ENCODE results near the gene PGAP3.

Gene PGAP3

DNA sequence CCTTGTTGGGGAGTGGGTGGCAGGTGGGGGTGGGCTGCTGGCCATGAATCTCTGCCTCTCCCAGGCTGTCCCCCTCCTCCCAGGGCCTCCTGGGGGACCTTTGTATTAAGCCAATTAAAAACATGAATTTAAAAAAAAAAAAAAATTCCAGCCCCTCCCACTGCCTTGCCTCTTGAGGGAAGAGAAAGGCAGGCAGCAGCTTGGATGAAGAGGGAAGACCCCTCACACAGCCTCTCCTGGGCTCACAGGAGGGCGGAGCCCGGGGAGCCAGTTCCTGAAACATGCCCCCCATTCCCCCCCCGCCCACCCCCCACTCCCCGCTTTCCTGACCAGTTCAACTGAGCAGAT, 24.5 kb downstream of the PGAP3 start:
- TF ChIP-seq CTCF (conservative IDR thresholded peaks at IDR 0.05; ENCODE audit: low read length), result no peak
- DNase-seq (ENCODE audit: low read depth), result no peak
- no peak overlapping the region for H3K4me3 ChIP-seq (ENCODE audit: low read length)

GRCh38 chr17:39662551-39663339, 25.1 kb downstream of the PGAP3 start:
- no peak overlapping the region for H3K4me3 ChIP-seq (ENCODE audit: low read length)
- no peak for TF ChIP-seq CTCF (conservative IDR thresholded peaks at IDR 0.05; ENCODE audit: low read length)
- no peak for DNase-seq (ENCODE audit: low read depth)

DNA sequence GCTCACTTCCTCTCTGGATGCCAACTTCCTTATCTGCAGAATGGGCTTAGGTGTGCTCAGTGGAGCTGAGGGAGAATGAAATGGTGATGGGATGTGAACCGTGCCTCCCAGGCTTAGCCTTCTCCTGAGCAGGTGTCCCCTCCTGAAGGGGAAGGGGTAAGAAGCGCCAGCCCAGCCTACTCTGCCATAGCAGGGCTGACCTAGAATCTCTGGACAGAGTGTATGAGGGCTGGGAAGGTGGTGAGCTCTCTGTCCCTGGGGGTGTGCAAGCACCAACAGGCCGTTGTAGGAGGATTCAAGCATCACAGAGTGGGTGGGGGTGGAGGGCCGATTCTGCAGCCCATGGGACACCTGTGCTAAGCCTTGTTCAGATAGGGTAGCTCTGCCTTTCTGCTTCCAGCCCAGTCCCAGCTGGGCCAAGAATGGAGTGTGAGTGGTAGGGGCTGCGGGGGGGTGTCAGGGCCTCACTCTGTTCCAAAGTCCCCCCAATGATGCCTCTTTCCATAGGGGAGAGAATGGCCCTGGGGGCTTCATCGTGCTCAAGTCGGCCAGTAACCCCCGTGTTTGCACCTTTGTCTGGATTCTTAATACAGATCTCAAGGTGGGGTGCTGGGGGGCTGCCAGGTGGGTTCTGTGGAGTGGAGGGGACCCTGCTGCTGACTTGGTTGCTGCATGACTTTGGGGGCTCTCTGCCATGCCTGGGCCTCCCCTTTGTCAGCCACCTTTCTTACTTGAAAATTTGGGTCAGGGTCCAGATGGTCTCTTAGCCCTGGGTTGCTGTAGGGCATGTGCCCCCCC, 25.9 kb downstream of the PGAP3 start:
- DNase-seq (ENCODE audit: low read depth), result no peak
- no peak for TF ChIP-seq CTCF (conservative IDR thresholded peaks at IDR 0.05; ENCODE audit: low read length)

GRCh38 chr17:39660397-39661385, 27.2 kb downstream of the PGAP3 start:
- no peak for DNase-seq (ENCODE audit: low read depth)
- no peak overlapping the region for H3K4me3 ChIP-seq (ENCODE audit: low read length)
- no peak for TF ChIP-seq CTCF (conservative IDR thresholded peaks at IDR 0.05; ENCODE audit: low read length)

More for the DNA sequence above, 25.9 kb downstream of the PGAP3 start:
- H3K4me3 ChIP-seq (ENCODE audit: low read length), result no peak overlapping the region

DNA sequence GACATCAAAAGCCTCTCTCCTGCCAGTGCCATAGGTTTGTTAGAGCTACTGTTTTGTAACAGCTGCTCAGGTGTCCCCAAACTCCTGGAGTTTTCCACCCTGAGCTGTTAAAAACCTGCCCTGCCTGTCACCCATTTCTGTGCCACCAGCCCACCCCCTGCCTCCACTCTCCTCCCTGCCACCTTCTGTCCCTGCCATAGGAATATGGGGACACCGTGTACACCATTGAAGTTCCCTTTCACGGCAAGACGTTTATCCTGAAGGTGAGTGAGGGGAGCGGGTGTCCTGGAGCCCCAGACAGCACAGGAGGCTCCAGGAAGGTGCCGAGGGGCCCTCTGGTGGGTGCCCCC, 27.9 kb downstream of the PGAP3 start:
- no peak for DNase-seq (ENCODE audit: low read depth)
- no peak for TF ChIP-seq CTCF (conservative IDR thresholded peaks at IDR 0.05; ENCODE audit: low read length)
- H3K4me3 ChIP-seq (ENCODE audit: low read length), result no peak overlapping the region

DNA sequence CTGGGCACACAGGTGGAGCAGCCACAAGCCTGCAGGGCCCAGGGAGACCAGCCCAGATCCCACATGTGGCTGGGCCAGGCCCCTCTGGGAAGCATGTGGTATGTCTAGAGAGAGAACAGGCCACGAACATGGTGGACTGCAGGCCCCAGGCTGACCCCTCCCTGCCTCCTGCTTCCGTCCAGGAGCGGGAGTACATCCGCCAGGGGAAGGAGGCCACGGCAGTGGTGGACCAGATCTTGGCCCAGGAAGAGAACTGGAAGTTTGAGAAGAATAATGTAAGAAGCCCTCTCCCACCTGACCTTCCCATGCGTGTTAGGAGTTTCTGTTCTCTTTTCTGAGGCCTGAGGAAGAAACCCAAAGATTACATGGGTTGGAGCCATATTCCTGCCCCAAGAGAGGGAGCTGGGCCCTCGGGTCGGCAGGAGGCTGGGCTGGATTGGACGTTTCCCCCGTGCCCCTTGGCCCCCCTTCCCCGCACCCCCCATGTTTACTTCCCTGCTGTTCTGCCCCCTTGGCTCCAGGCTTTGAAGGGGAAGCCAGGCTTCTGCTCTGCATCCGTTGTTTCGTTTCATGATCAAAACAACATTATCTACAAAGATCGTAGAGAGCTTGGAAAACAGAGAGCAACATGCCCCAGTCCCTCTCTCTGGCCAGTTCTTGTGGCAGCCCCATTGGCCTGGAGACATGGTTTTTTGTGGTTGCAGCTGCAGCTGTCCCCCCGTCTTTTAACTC, 28.4 kb downstream of the PGAP3 start:
- TF ChIP-seq CTCF (conservative IDR thresholded peaks at IDR 0.05; ENCODE audit: low read length), result no peak
- no peak for DNase-seq (ENCODE audit: low read depth)
- no peak overlapping the region for H3K4me3 ChIP-seq (ENCODE audit: low read length)

Data from AG10803 (cell line).